GM18507 (cell line): ENCODE measurements around the gene STPG4.

Experiments used
- DNase-seq: peaks from one replicate; pipeline ENCODE4 v3.0.0; 2011; ENCODE audit warnings: low read depth; ENCODE audit not compliant: insufficient read length; ENCODE audit errors: extremely low spot score
- FAIRE-seq: peaks from 2 replicates; lab custom pipeline; 2011; peaks lifted over from hg19 to GRCh38; lab: Jason Lieb, UNC

STPG4 gene

GRCh38 chr2:47043142-47043890 lies 111.8 kb downstream of the STPG4 start:
- no peak for FAIRE-seq
- DNase-seq, result no peak

DNA sequence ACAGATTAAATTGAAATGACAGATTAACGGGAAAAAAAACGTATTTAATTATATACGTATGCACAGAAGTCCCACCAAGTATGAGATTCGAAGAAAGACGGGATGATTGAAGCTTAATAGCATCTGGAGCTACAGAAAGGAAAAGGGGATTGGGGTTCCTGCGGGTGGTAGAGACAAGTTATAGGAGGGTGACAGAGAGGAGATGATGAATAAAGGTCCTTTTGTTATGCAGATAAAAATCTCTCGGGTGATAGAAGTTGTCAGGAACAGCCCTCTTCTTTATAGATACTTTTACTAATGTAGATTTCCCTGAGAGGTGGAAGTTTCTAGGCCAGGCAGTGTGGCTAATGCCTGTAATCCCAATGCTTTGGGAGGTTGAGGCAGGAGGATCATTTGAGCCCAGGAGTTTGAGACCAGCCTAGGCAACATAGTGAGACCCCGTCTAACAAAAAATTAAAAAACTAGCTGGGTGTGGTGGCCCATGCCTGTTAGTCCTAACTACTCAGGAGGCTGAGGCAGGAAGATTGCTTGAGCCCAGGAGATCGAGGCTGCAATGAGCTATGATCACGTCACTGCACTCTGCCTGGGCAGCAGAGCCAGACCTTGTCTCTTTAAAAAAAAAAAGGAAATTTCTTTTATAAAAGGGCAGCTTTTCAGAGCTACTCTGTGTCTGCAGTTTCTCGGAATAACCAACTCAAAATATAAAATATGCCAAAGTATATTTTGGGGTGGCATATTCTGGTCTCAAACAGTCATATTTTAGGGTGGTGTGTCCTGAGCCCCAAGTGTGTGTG lies 113.0 kb downstream of the STPG4 start:
- DNase-seq, result no peak
- FAIRE-seq, result no peak

- FAIRE-seq (no peak), DNase-seq (no peak)
Observed at GRCh38 chr2:47041063-47041462, 114.0 kb downstream of the STPG4 start.

DNA sequence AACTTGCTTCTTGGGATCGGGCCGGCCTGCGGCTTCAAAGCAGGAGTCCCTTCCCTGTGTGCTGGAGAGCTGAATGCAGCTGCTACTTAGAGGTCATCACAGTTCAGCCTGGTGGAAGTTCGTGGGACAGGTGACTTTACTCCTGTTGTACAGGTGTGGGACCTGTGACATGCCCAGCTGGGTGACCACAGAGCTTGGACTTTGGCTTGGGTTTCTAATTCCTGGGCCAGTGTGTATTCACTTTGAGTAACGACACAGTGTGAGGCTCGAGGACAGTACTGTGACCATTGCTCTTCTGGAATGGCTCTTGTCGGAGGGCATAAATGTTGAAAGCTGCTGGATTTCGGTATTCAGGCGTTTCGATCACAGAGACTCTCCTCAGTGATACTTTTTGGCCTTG lies 114.5 kb downstream of the STPG4 start:
- FAIRE-seq (no peak), DNase-seq (no peak)

DNA sequence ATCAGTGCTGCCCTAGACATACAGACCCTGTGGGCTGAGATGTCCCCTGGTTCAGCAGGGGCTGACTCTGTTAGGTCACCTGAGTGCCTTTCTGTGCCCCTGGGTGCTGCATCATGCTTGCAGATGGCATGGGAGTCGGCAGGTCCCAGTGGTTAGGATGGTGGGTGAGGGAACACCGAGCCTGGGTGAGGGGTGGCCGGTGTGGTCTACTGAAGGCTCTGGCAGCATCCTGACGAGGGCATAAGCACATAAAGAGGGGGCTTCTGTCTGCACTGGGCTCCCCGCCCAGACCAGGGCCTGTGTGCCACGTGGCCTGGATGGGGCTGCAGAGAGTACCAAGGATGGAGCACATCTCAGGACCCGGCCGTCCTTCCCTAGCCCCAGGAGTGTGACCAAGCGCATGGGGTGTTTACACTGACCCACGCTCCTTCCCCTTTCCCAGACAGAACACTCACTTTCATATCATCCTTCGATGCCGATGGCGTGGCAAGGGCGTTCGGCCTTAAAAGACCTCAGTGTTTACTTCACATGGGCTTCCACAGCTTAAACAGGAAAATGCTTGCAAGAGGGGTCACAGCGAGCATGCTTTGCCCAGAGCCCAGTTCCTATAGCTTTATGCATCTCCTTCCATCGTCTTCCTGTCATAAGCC lies 115.1 kb downstream of the STPG4 start:
- no peak for FAIRE-seq

GRCh38 chr2:47039489-47039870 lies 115.6 kb downstream of the STPG4 start:
- no peak for FAIRE-seq
- DNase-seq, result no peak

More for the DNA sequence above, 115.1 kb downstream of the STPG4 start:
- no peak for DNase-seq

DNA sequence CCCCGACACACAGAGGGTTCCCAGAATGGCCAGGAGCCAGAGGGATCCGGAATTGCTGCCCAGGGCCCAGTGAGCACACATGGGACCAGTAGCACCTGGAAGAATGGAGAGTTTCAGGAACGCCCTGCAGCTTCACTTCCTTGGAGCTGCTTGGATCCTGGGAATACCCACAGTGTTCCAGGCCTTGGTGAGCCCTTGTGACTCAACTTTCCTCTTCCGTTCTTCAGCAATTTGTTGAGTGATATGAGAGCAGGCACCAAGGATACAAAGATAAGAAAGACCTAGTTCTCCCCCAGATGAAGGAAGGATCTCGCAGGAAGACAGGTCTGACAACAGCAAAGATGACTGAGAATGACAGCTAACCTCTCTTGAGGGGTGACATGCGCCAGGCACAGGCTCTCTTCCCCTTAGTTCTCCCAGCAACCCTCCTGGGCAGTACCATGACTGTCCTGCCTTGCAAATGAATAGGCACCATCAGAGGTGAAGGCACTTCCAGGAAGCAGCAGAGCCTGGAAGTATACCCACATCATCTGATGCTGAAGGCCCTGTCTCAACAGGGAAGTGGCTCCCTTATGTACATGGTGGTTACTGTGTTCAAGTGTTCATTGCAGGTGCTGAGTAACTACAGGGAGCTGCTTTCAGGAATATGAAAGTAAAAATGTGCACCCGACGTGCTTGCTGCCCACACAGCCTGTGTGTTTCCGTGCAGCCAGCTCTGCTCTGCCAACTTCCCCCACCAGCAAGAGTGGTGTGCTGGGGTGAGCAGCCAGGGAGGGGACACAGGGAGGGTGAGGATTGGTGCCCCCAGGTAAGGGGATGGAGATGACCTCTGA lies 116.2 kb downstream of the STPG4 start:
- DNase-seq, result no peak
- no peak for FAIRE-seq

DNA sequence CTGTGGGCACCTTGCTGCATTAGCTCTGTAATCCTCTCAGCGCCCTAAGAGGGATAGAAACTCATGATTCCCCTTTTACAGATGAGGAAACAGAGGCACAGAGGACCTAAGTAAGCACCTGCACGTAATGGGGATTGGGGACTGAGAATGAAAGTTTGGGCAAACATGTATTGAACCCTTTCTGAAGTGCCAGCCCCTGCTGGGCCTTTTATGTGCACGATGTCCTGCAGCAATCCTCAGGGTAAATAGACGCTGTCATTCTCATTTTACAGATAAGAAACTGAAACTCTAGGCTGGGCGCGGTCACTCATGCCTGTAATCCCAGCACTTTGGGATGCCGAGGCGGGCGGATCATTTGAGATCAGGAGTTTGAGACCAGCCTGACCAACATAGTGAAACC lies 117.4 kb downstream of the STPG4 start:
- no peak for FAIRE-seq
- no peak for DNase-seq
